GM23338 (cell line): ENCODE measurements around the gene SLC13A3. TPM values are rescaled to one million over a fixed set of nuclear protein-coding genes. Genes with fewer than 3 reads are reported as not detected.

Source experiments
- ATAC-seq: fragments of 200-7000 bp; cut with Tn5 transposase; 3 replicates; pipeline ENCODE4 v1.9.1; 2020
- DNase-seq: peaks from one replicate; pipeline ENCODE4 v3.0.0-alpha.2; 2015; ENCODE audit warnings: low spot score
- H2AFZ ChIP-seq: fragments of 200-600 bp; sonication (generic); 2 replicates; pipeline ENCODE4 v1.8.0; 2016; ENCODE audit warnings: antibody characterized with exemption, mild to moderate bottlenecking, moderate library complexity
- H3F3A ChIP-seq: fragments of 200-600 bp; sonication (generic); replicated peaks from 2 replicates; pipeline ENCODE4 v1.8.0; 2017; ENCODE audit warnings: antibody characterized with exemption, mixed run types, low read depth
- H3K27ac ChIP-seq: fragments of 200-600 bp; sonication (generic); 2 replicates; pipeline ENCODE4 v1.6.1; 2016; ENCODE audit warnings: low read depth
- H3K27me3 ChIP-seq: fragments of 200-600 bp; sonication (generic); 2 replicates; pipeline ENCODE4 v1.8.0; 2016; ENCODE audit warnings: mild to moderate bottlenecking, mixed run types, moderate library complexity; ENCODE audit not compliant: insufficient read depth
- H3K36me3 ChIP-seq: fragments of 200-600 bp; sonication (generic); 2 replicates; pipeline ENCODE4 v1.8.0; 2016; ENCODE audit warnings: mild to moderate bottlenecking; ENCODE audit not compliant: insufficient read depth
- H3K4me1 ChIP-seq: fragments of 200-600 bp; sonication (generic); 2 replicates; pipeline ENCODE4 v1.8.0; 2016; ENCODE audit warnings: mild to moderate bottlenecking, moderate library complexity; ENCODE audit not compliant: insufficient read depth
- H3K4me2 ChIP-seq: fragments of 200-600 bp; sonication (generic); 2 replicates; pipeline ENCODE4 v1.7.1; 2017; ENCODE audit warnings: mixed run types
- H3K4me3 ChIP-seq: fragments of 200-600 bp; sonication (generic); 2 replicates; pipeline ENCODE4 v1.6.1; 2016; ENCODE audit warnings: mixed run types
- H3K79me2 ChIP-seq: fragments of 200-600 bp; sonication (generic); replicated peaks from 2 replicates; pipeline ENCODE4 v1.8.0; 2017; ENCODE audit warnings: mild to moderate bottlenecking; ENCODE audit not compliant: insufficient read depth
- H3K9me2 ChIP-seq: fragments of 200-600 bp; sonication (generic); 2 replicates; pipeline ENCODE4 v1.8.0; 2017; ENCODE audit not compliant: insufficient read depth
- H4K20me1 ChIP-seq: fragments of 200-600 bp; sonication (generic); replicated peaks from 2 replicates; pipeline ENCODE4 v1.8.0; 2017; ENCODE audit warnings: mild to moderate bottlenecking; ENCODE audit not compliant: insufficient read depth
- H3K27ac Mint-ChIP-seq: 2 replicates; pipeline ENCODE4 v1.8.0; 2020; ENCODE audit warnings: inconsistent platforms, mild to moderate bottlenecking, moderate library complexity, mixed read lengths
- H3K27me3 Mint-ChIP-seq: 3 replicates; pipeline ENCODE4 v1.8.0; 2022; ENCODE audit warnings: low read depth, mild to moderate bottlenecking, moderate library complexity, mixed read lengths, inconsistent platforms; ENCODE audit not compliant: insufficient read depth, poor library complexity
- H3K36me3 Mint-ChIP-seq: 3 replicates; pipeline ENCODE4 v1.8.0; 2021; ENCODE audit warnings: low read depth, mild to moderate bottlenecking, inconsistent platforms, moderate library complexity, mixed read lengths
- H3K4me1 Mint-ChIP-seq: 3 replicates; pipeline ENCODE4 v1.8.0; 2020; ENCODE audit warnings: mild to moderate bottlenecking, inconsistent platforms, mixed read lengths
- H3K4me3 Mint-ChIP-seq: 3 replicates; pipeline ENCODE4 v1.8.0; 2021; ENCODE audit warnings: moderate library complexity, mild to moderate bottlenecking, inconsistent platforms, mixed read lengths
- H3K9me3 Mint-ChIP-seq: 3 replicates; pipeline ENCODE4 v1.8.0; 2020; ENCODE audit warnings: moderate library complexity, mild to moderate bottlenecking, inconsistent platforms, mixed read lengths
- CREB1 ChIP-seq: fragments of 250-450 bp; sonication (Bioruptor Pico); IDR thresholded peaks from 2 replicates; pipeline ENCODE4 v1.5.0; 2020; ENCODE audit warnings: low read depth, mild to moderate bottlenecking, moderate library complexity
- CTCF ChIP-seq, 2 experiments: fragments of 200-600 bp in 1 of 2; sonication (generic) in 1 of 2; conservative IDR thresholded peaks; 2 replicates each; pipeline versions ENCODE4 v1.5.1 to v1.6.1; 2016 to 2017; ENCODE audit warnings: antibody characterized with exemption in 2 of 2, low read depth in 2 of 2, mild to moderate bottlenecking in 2 of 2, moderate library complexity in 1 of 2
- ETS1 ChIP-seq: IDR thresholded peaks from 2 replicates; pipeline ENCODE4 v1.6.1; 2016; ENCODE audit warnings: antibody characterized with exemption
- EZH2 ChIP-seq: fragments of 200-600 bp; sonication (generic); IDR thresholded peaks from one replicate; pipeline ENCODE4 v1.8.0; 2017; ENCODE audit warnings: antibody characterized with exemption, mild to moderate bottlenecking, low read depth; ENCODE audit not compliant: unreplicated experiment
- EZH2phosphoT487 ChIP-seq: fragments of 200-600 bp; sonication (generic); IDR thresholded peaks from one replicate; pipeline ENCODE4 v1.8.1; 2018; ENCODE audit warnings: antibody characterized with exemption; ENCODE audit not compliant: unreplicated experiment
- JUNB ChIP-seq: IDR thresholded peaks from one replicate; pipeline ENCODE4 v1.6.1; 2016; ENCODE audit warnings: antibody characterized with exemption; ENCODE audit not compliant: unreplicated experiment
- NANOG ChIP-seq: IDR thresholded peaks from 2 replicates; pipeline ENCODE4 v1.6.1; 2016; ENCODE audit warnings: antibody characterized with exemption, borderline replicate concordance
- POLR2AphosphoS5 ChIP-seq: IDR thresholded peaks from 2 replicates; pipeline ENCODE4 v1.6.1; 2016; ENCODE audit warnings: antibody characterized with exemption, low read depth
- REST ChIP-seq: IDR thresholded peaks from one replicate; pipeline ENCODE4 v1.6.1; 2018; ENCODE audit warnings: antibody characterized with exemption; ENCODE audit not compliant: unreplicated experiment
- STAT1 ChIP-seq: IDR thresholded peaks from one replicate; pipeline ENCODE4 v1.6.1; 2016; ENCODE audit warnings: antibody characterized with exemption; ENCODE audit not compliant: unreplicated experiment
- ZNF114 ChIP-seq: fragments of 250-450 bp; sonication (Bioruptor Pico); IDR thresholded peaks from 2 replicates; pipeline ENCODE4 v1.5.0; 2020; ENCODE audit warnings: mild to moderate bottlenecking, moderate library complexity
- ZNF331 ChIP-seq: fragments of 250-450 bp; sonication (Bioruptor Pico); IDR thresholded peaks from 2 replicates; pipeline ENCODE4 v1.5.0; 2020; ENCODE audit warnings: low read depth, mild to moderate bottlenecking, moderate library complexity
- ZNF462 ChIP-seq: fragments of 250-450 bp; sonication (Bioruptor Pico); IDR thresholded peaks from 2 replicates; pipeline ENCODE4 v1.5.0; 2020; ENCODE audit warnings: mild to moderate bottlenecking, moderate library complexity
- polyA plus RNA-seq: library from polyadenylated mRNA; unstranded; fragments of >200 nt; fragmentation: Nextera tagmentation; extraction: Ambion mirVana; gene quantifications from 2 replicates; pipeline ENCODE4 v1.2.1, GENCODE V29; 2016
- total RNA-seq: library from RNA; depleted of rRNA; stranded (reverse); fragments of >200 nt; shearing (Covaris generic); gene quantifications from 2 replicates; pipeline ENCODE4 v1.2.3, GENCODE V29; 2014

The SLC13A3 gene
- total and polyA plus RNA-seq, 2 experiments from 2014 or later, result 8.6 to 9.1 TPM

- no peak overlapping the region for H3K4me3 Mint-ChIP-seq
- Histone ChIP-seq H3K27ac (no peak overlapping the region), H3F3A (no peaks in the 10 kb centered on the region), H3K4me2 (no peak overlapping the region), H3K4me3 (no peak overlapping the region), H3K27me3 (no peaks in the 10 kb centered on the region), H3K4me1 (no peaks in the 10 kb centered on the region), H4K20me1 (no peaks in the 10 kb centered on the region), H3K9me2 (no peaks in the 10 kb centered on the region), H3K79me2 (no peaks in the 10 kb centered on the region), H3K36me3 (no peaks in the 10 kb centered on the region; the same call in 1 of the 2 replicates), H2AFZ (no peak overlapping the region)
- no peak overlapping the region for H3K27ac Mint-ChIP-seq
- H3K9me3 Mint-ChIP-seq, result no peaks in the 10 kb centered on the region
- ATAC-seq, result no peak
- no peaks in the 10 kb centered on the region for H3K36me3 Mint-ChIP-seq
- TF ChIP-seq REST (no peak), ETS1 (no peak), POLR2AphosphoS5 (no peak), CTCF (conservative IDR thresholded peaks at IDR 0.05; ENCODE audit: low read depth in 2 of 2) (no peak), ZNF462 (CRISPR knock-in tag) (no peak), ZNF331 (CRISPR knock-in tag) (no peak), STAT1 (no peak), EZH2phosphoT487 (no peak), JUNB (no peak), EZH2 (no peak), ZNF114 (no peak), NANOG (no peak), CREB1 (CRISPR knock-in tag) (no peak)
- no peaks in the 10 kb centered on the region for H3K4me1 Mint-ChIP-seq
- H3K27me3 Mint-ChIP-seq, result peaks cover 3% of the 10 kb centered on the region
- no peak for DNase-seq
These were observed 42.2 kb downstream of the SLC13A3 start for GRCh38 chr20:46609043-46609442.
